Stimulated activated CD4-positive, alpha-beta T cell treated with anti-CD3 and anti-CD28 coated beads, Interleukin-15, amount 100 ng/mL, for 48 hours (primary cell): ENCODE data around the gene ADAM11.

ENCODE experiments used
- DNase-seq, 2 donors: peaks; one replicate each; pipeline ENCODE4 v3.0.0-alpha.2; 2020; ENCODE audit warnings: low read depth in 2 of 2

Gene ADAM11

DNA sequence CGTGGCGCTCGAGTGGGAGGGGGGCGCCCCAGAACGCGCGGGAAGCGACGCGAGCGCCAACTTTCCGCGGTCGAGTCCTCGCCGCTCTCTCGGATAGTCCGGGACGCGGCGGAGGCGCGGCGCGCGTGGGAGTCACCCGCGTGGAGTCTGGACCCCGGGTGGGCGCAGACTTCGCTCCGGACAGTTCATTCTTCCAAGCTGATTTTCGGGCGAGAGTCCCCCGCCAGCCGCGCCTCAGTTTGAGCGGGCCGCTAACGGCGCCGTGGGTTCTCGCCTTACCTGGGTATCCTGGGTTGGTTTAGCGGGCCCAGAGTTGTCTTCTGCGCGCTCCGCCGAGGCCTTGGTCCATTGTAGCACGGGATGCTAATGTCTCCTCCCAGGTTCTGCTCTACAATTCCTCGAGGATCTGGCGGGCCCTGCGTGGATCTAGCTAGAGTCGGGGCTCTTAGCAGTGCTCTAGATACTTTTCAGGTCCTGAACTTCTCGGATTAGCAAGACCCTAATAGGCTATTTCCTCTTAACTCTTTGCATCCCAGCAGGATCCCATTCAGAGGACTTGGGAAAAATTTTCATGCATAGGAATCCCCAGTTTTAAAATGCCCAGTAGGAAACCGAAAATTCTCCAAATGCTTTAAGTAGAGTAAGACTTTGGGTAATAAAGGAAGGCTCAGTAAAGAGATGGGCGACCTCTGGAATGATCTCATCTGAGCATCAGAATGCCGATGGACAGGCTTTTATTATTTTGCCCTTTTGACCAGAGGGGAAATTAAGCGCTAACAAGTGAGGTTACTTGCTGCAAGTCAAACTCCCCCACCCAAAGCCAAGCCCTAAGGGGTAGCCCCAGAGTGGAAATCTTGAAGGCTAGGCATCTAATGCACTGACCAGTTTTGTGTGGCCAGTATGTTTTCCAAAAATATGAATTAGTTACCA, 71.8 kb downstream of the ADAM11 start:
- no peak for DNase-seq

- no peak for DNase-seq
These were observed 72.6 kb downstream of the ADAM11 start for GRCh38 chr17:44831371-44831770.
